Epithelial cell of esophagus (primary cell): ENCODE results near the gene TMEM131.

ENCODE experiments used
- DNase-seq: peaks from one replicate; pipeline ENCODE4 v3.0.0; 2010; ENCODE audit warnings: low read depth
- H3K4me3 ChIP-seq: 2 replicates; pipeline ENCODE4 v1.5.1; 2011; ENCODE audit warnings: mild to moderate bottlenecking, low read length, control low read depth
- CTCF ChIP-seq: IDR thresholded peaks from 2 replicates; pipeline ENCODE4 v1.5.1; 2011; ENCODE audit warnings: low read depth, mild to moderate bottlenecking, low read length, control low read depth, inconsistent platforms; ENCODE audit not compliant: insufficient read depth; ENCODE audit errors: missing control alignments

Gene TMEM131

GRCh38 chr2:97719362-97720155, 276.2 kb downstream of the TMEM131 start:
- no peak for TF ChIP-seq CTCF
- no peak for DNase-seq
- H3K4me3 ChIP-seq, result no peak overlapping the region

DNA sequence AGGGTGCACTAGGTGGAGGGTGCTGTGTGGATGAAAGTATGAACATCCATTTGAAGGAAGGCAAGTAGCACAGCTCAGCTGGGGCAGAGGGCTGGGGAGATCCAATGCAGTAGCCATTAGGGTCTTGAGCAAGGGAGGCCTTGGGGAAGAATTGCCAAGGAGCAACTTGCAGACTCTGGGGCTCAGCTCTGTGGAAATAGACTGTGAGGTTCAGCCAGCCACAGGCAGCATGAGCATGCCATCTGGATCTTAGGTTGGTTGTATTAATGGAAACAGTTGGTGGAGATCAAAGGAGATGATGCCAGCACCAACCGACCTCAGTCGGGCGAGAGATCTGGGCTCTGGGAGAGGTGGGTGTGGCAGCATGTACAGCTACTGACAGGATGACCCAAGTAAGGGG, 276.8 kb downstream of the TMEM131 start:
- no peak for DNase-seq
- H3K4me3 ChIP-seq, result no peak overlapping the region
- no peak for TF ChIP-seq CTCF

GRCh38 chr2:97718051-97718882, 277.5 kb downstream of the TMEM131 start:
- H3K4me3 ChIP-seq, result no peak overlapping the region
- DNase-seq, result no peak
- no peak for TF ChIP-seq CTCF

GRCh38 chr2:97717613-97717995, 278.1 kb downstream of the TMEM131 start:
- DNase-seq, result no peak
- no peak for TF ChIP-seq CTCF
- H3K4me3 ChIP-seq, result no peak overlapping the region

- H3K4me3 ChIP-seq, result no peak overlapping the region
- no peak for TF ChIP-seq CTCF
- DNase-seq, result no peak
These were observed 278.8 kb downstream of the TMEM131 start for GRCh38 chr2:97716695-97717612.

DNA sequence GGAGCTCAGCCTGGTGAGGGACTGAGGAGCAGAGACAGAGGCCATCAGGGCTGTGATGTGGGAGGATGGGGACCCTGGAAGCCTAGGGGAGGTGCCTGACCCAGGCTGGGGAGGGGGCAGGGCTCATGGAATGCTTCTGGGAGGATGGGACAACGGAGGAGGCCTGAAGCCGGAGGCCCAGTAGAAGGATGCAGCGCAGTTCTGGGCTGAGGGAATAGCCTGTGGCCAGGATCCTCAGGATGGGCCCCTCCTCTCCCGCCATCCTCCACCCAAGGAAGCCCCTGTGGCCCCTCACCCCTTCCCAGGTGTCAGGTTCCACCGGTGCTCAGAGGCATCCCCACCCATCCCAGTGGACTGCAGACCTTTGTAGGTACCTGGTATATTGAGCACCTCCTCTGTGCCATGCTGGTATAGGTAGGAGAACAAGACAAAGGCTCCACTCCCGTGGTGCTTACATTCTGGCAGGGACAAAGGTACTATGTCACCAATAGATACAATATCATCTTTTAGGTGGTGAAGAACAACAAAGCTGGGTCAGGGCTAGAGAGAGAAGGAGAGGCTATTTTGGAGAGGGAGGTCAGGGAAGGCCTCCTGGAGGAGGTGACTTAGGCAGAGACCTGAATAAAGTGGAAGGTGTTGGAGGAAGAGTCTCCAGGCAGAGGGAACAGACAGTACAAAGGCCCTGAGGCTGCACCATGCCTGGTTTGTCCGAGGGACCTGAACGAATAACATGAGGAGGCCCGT, 279.6 kb downstream of the TMEM131 start:
- no peak overlapping the region for H3K4me3 ChIP-seq
- TF ChIP-seq CTCF, result no peak
- no peak for DNase-seq
